Keratinocyte (primary cell): ENCODE results near the gene ANKS1A.

Source experiments
- CTCF ChIP-seq, 3 experiments: IDR thresholded peaks in 1 of 3; conservative IDR thresholded peaks in 1 of 3; optimal IDR thresholded peaks in 1 of 3; 2 replicates in 2 of 3; 3 replicates in 1 of 3; pipeline versions ENCODE3 to v1.5.1; 2011; ENCODE audit warnings: low read length in 3 of 3, mild to moderate bottlenecking in 3 of 3, moderate library complexity in 2 of 3, control low read depth in 1 of 3, inconsistent platforms in 1 of 3; ENCODE audit not compliant: insufficient read depth in 2 of 3; ENCODE audit errors: extremely low read depth in 1 of 3
- EZH2 ChIP-seq: IDR thresholded peaks from one replicate; pipeline ENCODE4 v1.6.1; 2012; ENCODE audit warnings: inconsistent platforms, mild to moderate bottlenecking, low read length, moderate library complexity

- TF ChIP-seq CTCF (optimal IDR thresholded peaks at IDR 0.05 in 1 of 3, IDR thresholded peaks at IDR 0.05 in 1 of 3, conservative IDR thresholded peaks at IDR 0.05 in 1 of 3; ENCODE audit: extremely low read depth in 1 of 3, insufficient read depth in 2 of 3, low read length in 3 of 3) = no peak
- TF ChIP-seq EZH2 = no peak
Measured at GRCh38 chr6:34941421-34941820, 52.4 kb downstream of the ANKS1A start.
